ENCODE results near the gene EPS8L1.

The EPS8L1 gene

GRCh38 chr19:55096061-55096701 is 20.5 kb downstream of the EPS8L1 start:
- no peaks in the 10 kb centered on the region for H3K27me3 ChIP-seq
- no peak for TF ChIP-seq CTCF (IDR thresholded peaks at IDR 0.05)
- peaks cover 60 to 73% (median 67%) of the 10 kb centered on the region in 3 donors for H3K36me3 ChIP-seq
- H3K27ac ChIP-seq, result no peak overlapping the region
- intact Hi-C loops (cut with DNase I; ENCODE audit: low total_unique reads), result no loop called here
- no peak for DNase-seq
- H3K4me1 ChIP-seq, result peaks cover 0 to 4% (median 2%) of the 10 kb centered on the region in 4 donors
- H3K4me3 ChIP-seq, result no peak overlapping the region
- H3K9me3 ChIP-seq, result no peaks in the 10 kb centered on the region

- intact Hi-C loops (cut with DNase I; ENCODE audit: low total_unique reads), result no loop called here
- Histone ChIP-seq H3K4me3 (no peak overlapping the region), H3K36me3 (peaks cover 59 to 73% (median 65%) of the 10 kb centered on the region in 3 donors), H3K4me1 (peaks cover 0 to 4% (median 2%) of the 10 kb centered on the region in 4 donors), H3K9me3 (no peaks in the 10 kb centered on the region), H3K27me3 (no peaks in the 10 kb centered on the region), H3K27ac (no peak overlapping the region)
- TF ChIP-seq CTCF (IDR thresholded peaks at IDR 0.05), result no peak
- no peak for DNase-seq
These were observed 22.4 kb downstream of the EPS8L1 start for GRCh38 chr19:55097864-55098715.

- Histone ChIP-seq H3K27me3 (no peaks in the 10 kb centered on the region), H3K27ac (no peak overlapping the region), H3K9me3 (no peaks in the 10 kb centered on the region), H3K4me1 (peaks cover 0 to 4% (median 2%) of the 10 kb centered on the region in 4 donors), H3K36me3 (peaks cover 66 to 79% (median 72%) of the 10 kb centered on the region in 3 donors), H3K4me3 (no peak overlapping the region)
- intact Hi-C loops (cut with DNase I; ENCODE audit: low total_unique reads), result no loop called here
- no peak for TF ChIP-seq CTCF (IDR thresholded peaks at IDR 0.05)
- no peak for DNase-seq
These were observed 23.3 kb downstream of the EPS8L1 start for GRCh38 chr19:55098716-55099556.

GRCh38 chr19:55099557-55100506 is 24.2 kb downstream of the EPS8L1 start:
- H3K36me3 ChIP-seq, result peaks cover 58 to 76% (median 65%) of the 10 kb centered on the region in 3 donors
- no peak overlapping the region for H3K27ac ChIP-seq

More at GRCh38 chr19:55099557-55100506, 24.2 kb downstream of the EPS8L1 start:
- Histone ChIP-seq H3K9me3 (no peaks in the 10 kb centered on the region), H3K27me3 (no peaks in the 10 kb centered on the region), H3K4me3 (no peak overlapping the region), H3K4me1 (peaks cover 0 to 4% (median 2%) of the 10 kb centered on the region in 4 donors)
- TF ChIP-seq CTCF (IDR thresholded peaks at IDR 0.05), result no peak
- DNase-seq, result no peak
- intact Hi-C loops (cut with DNase I; ENCODE audit: low total_unique reads), result no loop called here
